A549 (cell line): ENCODE data around the gene GIT2.

Experiments
- CBX8 ChIP-seq: fragments of 200-600 bp; sonication (generic); IDR thresholded peaks from 2 replicates; pipeline ENCODE4 v1.6.1; 2016
- CEBPB ChIP-seq, 2 experiments: fragments of >200 bp in 1 of 2; sonication (Bioruptor Twin) in 1 of 2; formaldehyde crosslinking in 1 of 2; IDR thresholded peaks; 2 replicates each; pipeline ENCODE4 v1.6.1; 2012 to 2016
- CHD4 ChIP-seq: fragments of 200-600 bp; sonication (generic); IDR thresholded peaks from 2 replicates; pipeline ENCODE4 v1.6.1; 2016; ENCODE audit warnings: antibody characterized with exemption, mild to moderate bottlenecking, borderline replicate concordance
- EHF ChIP-seq: fragments of 250-450 bp; sonication (Bioruptor Pico); IDR thresholded peaks from 2 replicates; pipeline ENCODE4 v1.5.0; 2020; ENCODE audit warnings: mild to moderate bottlenecking
- HOXA7 ChIP-seq: fragments of 250-450 bp; sonication (Bioruptor Pico); IDR thresholded peaks from 2 replicates; pipeline ENCODE4 v1.5.0; 2020; ENCODE audit warnings: mild to moderate bottlenecking, moderate library complexity
- POLR2A ChIP-seq: IDR thresholded peaks from 2 replicates; pipeline ENCODE4 v1.6.1; 2012; ENCODE audit warnings: mild to moderate bottlenecking, low read length
- RAD21 ChIP-seq, 2 experiments: fragments of >200 bp in 1 of 2; sonication (Bioruptor Twin) in 1 of 2; formaldehyde crosslinking in 1 of 2; IDR thresholded peaks in 1 of 2; conservative IDR thresholded peaks in 1 of 2; 2 replicates in 1 of 2; 3 replicates in 1 of 2; pipeline ENCODE4 v1.6.1; 2012 to 2018; ENCODE audit warnings: inconsistent platforms in 1 of 2
- RCOR1 ChIP-seq: fragments of 150-350 bp; IDR thresholded peaks from 2 replicates; pipeline ENCODE4 v1.6.1; 2014; ENCODE audit warnings: antibody characterized with exemption, low read length, low read depth
- RFX5 ChIP-seq: fragments of 450-650 bp; IDR thresholded peaks from 2 replicates; pipeline ENCODE4 v1.7.1; 2014; ENCODE audit warnings: antibody characterized with exemption, mild to moderate bottlenecking, moderate library complexity
- RNF2 ChIP-seq: fragments of 200-600 bp; sonication (generic); IDR thresholded peaks from 2 replicates; pipeline ENCODE4 v1.6.1; 2016; ENCODE audit warnings: low read depth, mild to moderate bottlenecking, antibody characterized with exemption, moderate library complexity, borderline replicate concordance
- TF ChIP-seq, protein P1 (sequence below): fragments of >200 bp; sonication (Bioruptor Twin); formaldehyde crosslinking; IDR thresholded peaks from 3 replicates; pipeline ENCODE4 v1.5.1; 2016
- TF ChIP-seq, protein P2 (sequence below): fragments of 200-600 bp; sonication (generic); IDR thresholded peaks from 2 replicates; pipeline ENCODE4 v1.6.1; 2016; ENCODE audit warnings: antibody characterized with exemption, mild to moderate bottlenecking, moderate library complexity

DNA sequence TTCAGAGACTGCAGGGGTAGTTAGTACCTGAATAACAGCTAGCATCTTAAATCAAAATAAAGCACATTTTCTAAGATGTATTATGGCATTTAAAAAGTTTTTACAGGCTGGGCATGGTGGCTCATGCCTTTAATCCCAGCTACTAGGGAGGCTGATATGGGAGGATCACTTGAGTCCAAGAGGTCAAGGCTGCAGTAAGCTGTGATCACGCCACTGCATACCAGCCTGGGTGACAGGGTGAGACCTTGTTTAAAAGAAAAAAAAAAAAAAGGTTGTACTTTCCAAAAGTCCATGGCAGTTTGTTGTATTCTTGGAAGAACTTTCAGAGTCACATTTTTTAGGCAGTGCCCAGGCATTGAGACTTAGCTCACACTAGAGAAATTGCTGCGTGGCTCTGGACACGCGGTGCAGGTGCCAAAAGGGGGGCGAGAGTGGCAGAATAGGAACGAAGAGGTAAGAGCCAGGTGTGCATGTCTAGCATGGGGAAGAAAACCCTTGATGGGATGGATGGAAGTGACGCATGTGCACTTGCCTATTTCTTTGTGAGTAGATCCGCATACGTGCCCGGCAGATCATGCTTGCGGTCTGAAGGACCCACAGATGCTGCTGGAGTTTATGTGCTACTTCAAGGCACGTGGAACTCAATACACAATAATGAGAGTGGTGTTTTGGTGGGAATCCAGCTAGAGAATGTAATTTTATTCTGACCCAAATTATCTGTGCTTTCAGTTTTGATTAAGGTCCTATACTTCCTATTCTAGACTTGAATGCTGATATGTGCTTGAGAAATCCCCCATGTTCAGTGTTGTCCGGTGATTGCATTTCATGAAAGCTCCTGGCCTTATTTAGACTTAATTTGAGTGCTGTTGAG, 14.9 kb upstream of the GIT2 start:
- TF ChIP-seq RNF2 (no peak), CBX8 (no peak), POLR2A (no peak), CEBPB (IDR thresholded peaks at IDR 0.05) (no peak), RFX5 (no peak), CHD4 (no peak), EHF (CRISPR knock-in tag) (no peak), RAD21 (conservative IDR thresholded peaks at IDR 0.05 in 1 of 2, IDR thresholded peaks at IDR 0.05 in 1 of 2) (no peak), RCOR1 (no peak), HOXA7 (CRISPR knock-in tag) (no peak)
- TF ChIP-seq, protein P1, sequence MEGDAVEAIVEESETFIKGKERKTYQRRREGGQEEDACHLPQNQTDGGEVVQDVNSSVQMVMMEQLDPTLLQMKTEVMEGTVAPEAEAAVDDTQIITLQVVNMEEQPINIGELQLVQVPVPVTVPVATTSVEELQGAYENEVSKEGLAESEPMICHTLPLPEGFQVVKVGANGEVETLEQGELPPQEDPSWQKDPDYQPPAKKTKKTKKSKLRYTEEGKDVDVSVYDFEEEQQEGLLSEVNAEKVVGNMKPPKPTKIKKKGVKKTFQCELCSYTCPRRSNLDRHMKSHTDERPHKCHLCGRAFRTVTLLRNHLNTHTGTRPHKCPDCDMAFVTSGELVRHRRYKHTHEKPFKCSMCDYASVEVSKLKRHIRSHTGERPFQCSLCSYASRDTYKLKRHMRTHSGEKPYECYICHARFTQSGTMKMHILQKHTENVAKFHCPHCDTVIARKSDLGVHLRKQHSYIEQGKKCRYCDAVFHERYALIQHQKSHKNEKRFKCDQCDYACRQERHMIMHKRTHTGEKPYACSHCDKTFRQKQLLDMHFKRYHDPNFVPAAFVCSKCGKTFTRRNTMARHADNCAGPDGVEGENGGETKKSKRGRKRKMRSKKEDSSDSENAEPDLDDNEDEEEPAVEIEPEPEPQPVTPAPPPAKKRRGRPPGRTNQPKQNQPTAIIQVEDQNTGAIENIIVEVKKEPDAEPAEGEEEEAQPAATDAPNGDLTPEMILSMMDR = no peak
- TF ChIP-seq, protein P2, sequence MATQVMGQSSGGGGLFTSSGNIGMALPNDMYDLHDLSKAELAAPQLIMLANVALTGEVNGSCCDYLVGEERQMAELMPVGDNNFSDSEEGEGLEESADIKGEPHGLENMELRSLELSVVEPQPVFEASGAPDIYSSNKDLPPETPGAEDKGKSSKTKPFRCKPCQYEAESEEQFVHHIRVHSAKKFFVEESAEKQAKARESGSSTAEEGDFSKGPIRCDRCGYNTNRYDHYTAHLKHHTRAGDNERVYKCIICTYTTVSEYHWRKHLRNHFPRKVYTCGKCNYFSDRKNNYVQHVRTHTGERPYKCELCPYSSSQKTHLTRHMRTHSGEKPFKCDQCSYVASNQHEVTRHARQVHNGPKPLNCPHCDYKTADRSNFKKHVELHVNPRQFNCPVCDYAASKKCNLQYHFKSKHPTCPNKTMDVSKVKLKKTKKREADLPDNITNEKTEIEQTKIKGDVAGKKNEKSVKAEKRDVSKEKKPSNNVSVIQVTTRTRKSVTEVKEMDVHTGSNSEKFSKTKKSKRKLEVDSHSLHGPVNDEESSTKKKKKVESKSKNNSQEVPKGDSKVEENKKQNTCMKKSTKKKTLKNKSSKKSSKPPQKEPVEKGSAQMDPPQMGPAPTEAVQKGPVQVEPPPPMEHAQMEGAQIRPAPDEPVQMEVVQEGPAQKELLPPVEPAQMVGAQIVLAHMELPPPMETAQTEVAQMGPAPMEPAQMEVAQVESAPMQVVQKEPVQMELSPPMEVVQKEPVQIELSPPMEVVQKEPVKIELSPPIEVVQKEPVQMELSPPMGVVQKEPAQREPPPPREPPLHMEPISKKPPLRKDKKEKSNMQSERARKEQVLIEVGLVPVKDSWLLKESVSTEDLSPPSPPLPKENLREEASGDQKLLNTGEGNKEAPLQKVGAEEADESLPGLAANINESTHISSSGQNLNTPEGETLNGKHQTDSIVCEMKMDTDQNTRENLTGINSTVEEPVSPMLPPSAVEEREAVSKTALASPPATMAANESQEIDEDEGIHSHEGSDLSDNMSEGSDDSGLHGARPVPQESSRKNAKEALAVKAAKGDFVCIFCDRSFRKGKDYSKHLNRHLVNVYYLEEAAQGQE = no peak
